ENCODE data around the gene PLBD2. TPM values are rescaled to one million over a fixed set of nuclear protein-coding genes. Genes with fewer than 3 reads are reported as not detected.

Gene PLBD2
- total RNA-seq, 4 donors from 2014 or later, result 36.5 to 57.9 (median 44.7) TPM

DNA sequence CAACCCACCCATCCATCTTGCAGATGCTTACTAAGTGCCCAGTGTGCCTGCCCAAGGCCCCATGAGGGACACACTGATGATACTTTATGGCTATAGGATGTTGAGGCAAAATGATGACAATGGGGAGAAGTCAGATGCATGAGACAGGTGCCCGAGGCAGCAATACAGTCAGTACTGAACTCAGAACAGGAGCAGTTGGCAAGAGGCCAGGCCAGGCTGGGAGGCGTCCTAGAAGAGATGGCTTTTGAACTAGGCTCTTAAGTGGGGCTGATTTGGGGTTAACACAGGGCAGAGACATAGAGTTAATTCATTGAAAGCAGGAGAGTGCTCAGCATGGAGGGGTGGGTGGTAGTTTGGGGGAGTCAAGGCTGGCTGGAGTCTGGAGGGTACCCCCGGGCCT lies 15.6 kb downstream of the PLBD2 start:
- no peak overlapping the region for H3K27ac ChIP-seq
- H3K9me3 ChIP-seq, result no peaks in the 10 kb centered on the region
- peaks cover 0 to 8% (median 0%) of the 10 kb centered on the region in 4 donors for H3K4me1 ChIP-seq
- H3K27me3 ChIP-seq, result no peaks in the 10 kb centered on the region
- WGBS, 2 donors, result 71 to 81% methylated on average over 3 of the region's 3 CpGs
- peaks cover 0 to 86% (median 0%) of the 10 kb centered on the region in 3 donors for H3K36me3 ChIP-seq
- DNase-seq (ENCODE audit: low spot score in 2 of 2), result no peak
- TF ChIP-seq EP300 (IDR thresholded peaks at IDR 0.05) (no peak), POLR2A (IDR thresholded peaks at IDR 0.05) (no peak)
- TF ChIP-seq, protein P1, sequence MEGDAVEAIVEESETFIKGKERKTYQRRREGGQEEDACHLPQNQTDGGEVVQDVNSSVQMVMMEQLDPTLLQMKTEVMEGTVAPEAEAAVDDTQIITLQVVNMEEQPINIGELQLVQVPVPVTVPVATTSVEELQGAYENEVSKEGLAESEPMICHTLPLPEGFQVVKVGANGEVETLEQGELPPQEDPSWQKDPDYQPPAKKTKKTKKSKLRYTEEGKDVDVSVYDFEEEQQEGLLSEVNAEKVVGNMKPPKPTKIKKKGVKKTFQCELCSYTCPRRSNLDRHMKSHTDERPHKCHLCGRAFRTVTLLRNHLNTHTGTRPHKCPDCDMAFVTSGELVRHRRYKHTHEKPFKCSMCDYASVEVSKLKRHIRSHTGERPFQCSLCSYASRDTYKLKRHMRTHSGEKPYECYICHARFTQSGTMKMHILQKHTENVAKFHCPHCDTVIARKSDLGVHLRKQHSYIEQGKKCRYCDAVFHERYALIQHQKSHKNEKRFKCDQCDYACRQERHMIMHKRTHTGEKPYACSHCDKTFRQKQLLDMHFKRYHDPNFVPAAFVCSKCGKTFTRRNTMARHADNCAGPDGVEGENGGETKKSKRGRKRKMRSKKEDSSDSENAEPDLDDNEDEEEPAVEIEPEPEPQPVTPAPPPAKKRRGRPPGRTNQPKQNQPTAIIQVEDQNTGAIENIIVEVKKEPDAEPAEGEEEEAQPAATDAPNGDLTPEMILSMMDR (IDR thresholded peaks at IDR 0.05), result no peak
- H3K4me3 ChIP-seq, result no peak overlapping the region

DNA sequence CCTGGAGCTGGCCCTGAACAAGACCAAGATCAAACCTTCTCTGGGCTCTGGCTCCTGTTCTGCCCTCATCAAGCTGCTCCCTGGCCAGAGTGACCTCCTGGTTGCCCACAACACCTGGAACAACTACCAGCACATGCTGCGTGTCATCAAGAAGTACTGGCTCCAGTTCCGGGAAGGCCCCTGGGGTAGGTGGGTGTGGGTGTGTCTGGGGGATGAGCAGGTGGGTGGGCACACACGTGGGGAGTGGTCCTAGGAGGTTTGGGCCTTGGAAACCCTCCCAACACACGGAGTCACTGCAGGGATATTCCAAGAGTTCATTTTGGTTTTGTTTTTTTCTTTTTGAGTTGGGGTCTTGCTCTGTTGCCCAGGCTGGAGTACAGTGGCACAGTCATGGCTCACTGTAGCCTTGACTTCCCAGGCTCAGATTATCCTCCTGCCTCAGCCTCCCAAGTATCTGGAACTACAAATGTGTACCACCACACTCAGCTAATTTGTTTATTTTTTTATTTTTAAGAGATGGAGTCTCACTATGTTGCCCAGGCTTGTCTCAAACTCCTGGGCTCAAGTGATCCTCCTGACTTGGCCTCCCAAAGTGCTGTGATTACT lies 16.5 kb downstream of the PLBD2 start:
- no peak for DNase-seq (ENCODE audit: low spot score in 2 of 2)
- peaks cover 0 to 3% (median 0%) of the 10 kb centered on the region in 4 donors for H3K4me1 ChIP-seq
- no peaks in the 10 kb centered on the region for H3K9me3 ChIP-seq
- no peaks in the 10 kb centered on the region for H3K27me3 ChIP-seq
- WGBS, 2 donors, result 74 to 81% methylated on average over 4 of the region's 4 CpGs
- peaks cover 0 to 95% (median 0%) of the 10 kb centered on the region in 3 donors for H3K36me3 ChIP-seq
- TF ChIP-seq EP300 (IDR thresholded peaks at IDR 0.05), result no peak
- TF ChIP-seq POLR2A (IDR thresholded peaks at IDR 0.05), result no peak
- TF ChIP-seq, protein P1 (IDR thresholded peaks at IDR 0.05), result no peak
- no peak overlapping the region for H3K27ac ChIP-seq
- no peak overlapping the region for H3K4me3 ChIP-seq

DNA sequence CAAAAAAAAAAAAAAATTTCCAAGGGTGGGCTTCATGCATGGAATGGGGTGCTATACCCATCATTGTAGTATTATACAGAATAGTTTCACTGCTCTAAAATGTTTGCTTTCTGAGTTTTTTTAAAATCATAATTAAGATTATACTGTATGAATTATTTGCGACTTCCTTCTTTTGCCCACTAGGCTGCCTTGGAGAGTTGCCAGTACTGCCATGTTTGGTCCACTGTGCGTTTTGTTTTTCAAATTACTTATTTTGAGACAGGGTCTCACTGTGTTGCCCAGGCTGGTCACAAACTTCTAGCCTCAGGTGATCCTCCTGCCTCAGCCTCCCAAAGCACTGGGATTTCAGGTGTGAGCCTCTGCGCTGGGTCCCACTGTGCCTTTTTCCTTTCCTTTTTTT lies 19.9 kb downstream of the PLBD2 start:
- WGBS, 2 donors, result 84 to 91% methylated on average over 3 of the region's 3 CpGs
- TF ChIP-seq POLR2A (IDR thresholded peaks at IDR 0.05), result no peak
- TF ChIP-seq, protein P1 (IDR thresholded peaks at IDR 0.05), result no peak
- no peak for TF ChIP-seq EP300 (IDR thresholded peaks at IDR 0.05)
- Histone ChIP-seq H3K27me3 (no peaks in the 10 kb centered on the region), H3K27ac (no peak overlapping the region), H3K4me1 (no peaks in the 10 kb centered on the region), H3K4me3 (no peak overlapping the region), H3K9me3 (no peaks in the 10 kb centered on the region), H3K36me3 (peaks cover 0 to 98% (median 7%) of the 10 kb centered on the region in 3 donors)
- no peak for DNase-seq (ENCODE audit: low spot score in 2 of 2)

DNA sequence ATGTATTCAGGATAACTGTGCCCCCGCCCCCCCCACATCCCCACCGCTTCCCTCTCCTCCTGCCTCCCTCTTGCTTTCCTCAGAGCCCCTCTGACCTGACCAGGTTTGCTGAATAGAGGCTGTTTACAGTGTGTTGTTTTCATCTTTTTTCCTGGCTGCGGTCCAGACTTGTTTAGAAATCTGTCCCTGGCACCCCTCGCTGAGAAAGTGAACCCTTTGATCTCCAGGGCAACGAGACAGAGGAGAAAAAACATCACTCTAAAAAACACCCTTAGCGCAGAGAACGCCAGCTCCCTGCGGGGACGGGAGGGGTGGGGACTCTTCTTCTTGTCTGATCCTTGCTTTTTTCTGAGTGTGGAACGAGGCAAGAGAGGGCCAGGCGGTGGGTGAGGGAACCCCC lies 22.8 kb downstream of the PLBD2 start:
- no peaks in the 10 kb centered on the region for H3K4me1 ChIP-seq
- no peak for DNase-seq (ENCODE audit: low spot score in 2 of 2)
- H3K36me3 ChIP-seq, result peaks cover 0 to 98% (median 11%) of the 10 kb centered on the region in 3 donors
- no peak for TF ChIP-seq POLR2A (IDR thresholded peaks at IDR 0.05)
- TF ChIP-seq, protein P1 (IDR thresholded peaks at IDR 0.05), result no peak
- no peak for TF ChIP-seq EP300 (IDR thresholded peaks at IDR 0.05)
- no peak overlapping the region for H3K27ac ChIP-seq
- no peaks in the 10 kb centered on the region for H3K27me3 ChIP-seq
- H3K4me3 ChIP-seq, result no peak overlapping the region
- H3K9me3 ChIP-seq, result no peaks in the 10 kb centered on the region
- 66 to 72% methylated on average over 11 of the region's 11 CpGs for WGBS, 2 donors

DNA sequence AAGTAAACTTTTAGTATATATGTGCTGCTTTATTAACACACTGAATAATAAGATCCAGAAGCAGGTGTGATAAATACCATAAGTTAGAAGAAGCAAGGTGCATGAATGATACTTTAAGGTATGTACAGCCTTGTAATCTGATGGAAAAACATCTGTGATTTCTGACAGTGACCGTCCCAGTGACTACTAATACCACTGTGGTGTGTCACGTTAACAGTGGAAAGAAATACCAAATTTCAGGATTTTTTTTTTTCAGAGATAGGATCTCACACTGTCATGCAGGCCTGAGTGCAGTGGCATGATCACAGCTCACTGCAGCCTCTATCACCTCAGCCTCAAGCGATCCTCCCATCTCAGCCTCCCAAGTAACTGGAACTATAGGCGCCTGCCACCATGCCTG lies 23.8 kb downstream of the PLBD2 start:
- Histone ChIP-seq H3K9me3 (no peaks in the 10 kb centered on the region), H3K27ac (no peak overlapping the region), H3K4me1 (no peaks in the 10 kb centered on the region), H3K36me3 (peaks cover 0 to 98% (median 18%) of the 10 kb centered on the region in 3 donors), H3K27me3 (no peaks in the 10 kb centered on the region), H3K4me3 (no peak overlapping the region)
- WGBS, 2 donors, result 91 to 92% methylated on average over 4 of the region's 4 CpGs
- TF ChIP-seq POLR2A (IDR thresholded peaks at IDR 0.05) (no peak), EP300 (IDR thresholded peaks at IDR 0.05) (no peak)
- TF ChIP-seq, protein P1 (IDR thresholded peaks at IDR 0.05), result no peak
- DNase-seq (ENCODE audit: low spot score in 2 of 2), result no peak
